Measurements from ENCODE around the gene STIM2. TPM values are rescaled to one million over a fixed set of nuclear protein-coding genes. Genes with fewer than 3 reads are reported as not detected.

The STIM2 gene
- total RNA-seq, 2 donors from 2014 or later: 23.2 to 24.5 TPM

GRCh38 chr4:27020603-27021002 is 160.0 kb downstream of the STIM2 start:
- Mint-ChIP-seq H3K27ac (no peak overlapping the region), H3K9me3 (no peaks in the 10 kb centered on the region), H3K27me3 (ENCODE audit: insufficient read depth) (no peaks in the 10 kb centered on the region), H3K4me1 (peaks cover 32% of the 10 kb centered on the region), H3K4me3 (no peak overlapping the region), H3K36me3 (ENCODE audit: low read depth) (peaks cover 36% of the 10 kb centered on the region)
- TF ChIP-seq CTCF (conservative IDR thresholded peaks at IDR 0.05): no peak
- no peak overlapping the region for H3K4me3 ChIP-seq (ENCODE audit: low read length)
- no peak overlapping the region for H3K9ac ChIP-seq (ENCODE audit: extremely low read depth, low read length, poor library complexity, severe bottlenecking)
- no peaks in the 10 kb centered on the region for H3K9me3 ChIP-seq (ENCODE audit: control insufficient read depth, low read length)
- no peaks in the 10 kb centered on the region for H3K36me3 ChIP-seq (ENCODE audit: control insufficient read depth, insufficient read depth, low read length)
- peaks cover 5% of the 10 kb centered on the region for H3K4me1 ChIP-seq (ENCODE audit: control insufficient read depth, insufficient read depth, low read length)
- H3K27me3 ChIP-seq (ENCODE audit: control insufficient read depth, insufficient read depth, low read length, poor library complexity, severe bottlenecking): no peaks in the 10 kb centered on the region
- no peak overlapping the region for H3K27ac ChIP-seq (ENCODE audit: low read depth, low read length)
- no peak for DNase-seq

GRCh38 chr4:27022963-27023362 is 162.3 kb downstream of the STIM2 start:
- H3K27ac ChIP-seq (ENCODE audit: low read depth, low read length): no peak overlapping the region
- H3K36me3 ChIP-seq (ENCODE audit: control insufficient read depth, insufficient read depth, low read length): no peaks in the 10 kb centered on the region
- H3K9me3 ChIP-seq (ENCODE audit: control insufficient read depth, low read length): no peaks in the 10 kb centered on the region
- no peak overlapping the region for H3K4me3 Mint-ChIP-seq
- no peak for DNase-seq
- 99 to 100% methylated on average over 1 to 3 of the region's 3 CpGs for WGBS, 2 experiments (ENCODE audit: insufficient coverage in 1 of 2, insufficient read length in 1 of 2)
- H3K4me1 Mint-ChIP-seq: peaks cover 11% of the 10 kb centered on the region
- no peak overlapping the region for H3K27ac Mint-ChIP-seq
- peaks cover 29% of the 10 kb centered on the region for H3K36me3 Mint-ChIP-seq (ENCODE audit: low read depth)
- no peaks in the 10 kb centered on the region for H3K27me3 Mint-ChIP-seq (ENCODE audit: insufficient read depth)
- no peaks in the 10 kb centered on the region for H3K9me3 Mint-ChIP-seq
- H3K4me1 ChIP-seq (ENCODE audit: control insufficient read depth, insufficient read depth, low read length): no peaks in the 10 kb centered on the region
- no peak overlapping the region for H3K4me3 ChIP-seq (ENCODE audit: low read length)
- no peak for TF ChIP-seq CTCF (conservative IDR thresholded peaks at IDR 0.05)
- H3K9ac ChIP-seq (ENCODE audit: extremely low read depth, low read length, poor library complexity, severe bottlenecking): no peak overlapping the region
- H3K27me3 ChIP-seq (ENCODE audit: control insufficient read depth, insufficient read depth, low read length, poor library complexity, severe bottlenecking): no peaks in the 10 kb centered on the region

GRCh38 chr4:27023366-27023765 is 162.7 kb downstream of the STIM2 start:
- H3K36me3 Mint-ChIP-seq (ENCODE audit: low read depth): peaks cover 25% of the 10 kb centered on the region
- 87 to 97% methylated on average over 3 to 4 of the region's 4 CpGs for WGBS, 2 experiments (ENCODE audit: insufficient coverage in 1 of 2, insufficient read length in 1 of 2)

More at GRCh38 chr4:27023366-27023765, 162.7 kb downstream of the STIM2 start:
- H3K9ac ChIP-seq (ENCODE audit: extremely low read depth, low read length, poor library complexity, severe bottlenecking): no peak overlapping the region
- H3K9me3 ChIP-seq (ENCODE audit: control insufficient read depth, low read length): no peaks in the 10 kb centered on the region
- H3K27me3 ChIP-seq (ENCODE audit: control insufficient read depth, insufficient read depth, low read length, poor library complexity, severe bottlenecking): no peaks in the 10 kb centered on the region
- Mint-ChIP-seq H3K27me3 (ENCODE audit: insufficient read depth) (no peaks in the 10 kb centered on the region), H3K4me3 (no peak overlapping the region), H3K9me3 (no peaks in the 10 kb centered on the region), H3K4me1 (peaks cover 11% of the 10 kb centered on the region), H3K27ac (no peak overlapping the region)
- no peak for DNase-seq
- H3K36me3 ChIP-seq (ENCODE audit: control insufficient read depth, insufficient read depth, low read length): no peaks in the 10 kb centered on the region
- H3K4me3 ChIP-seq (ENCODE audit: low read length): no peak overlapping the region
- no peaks in the 10 kb centered on the region for H3K4me1 ChIP-seq (ENCODE audit: control insufficient read depth, insufficient read depth, low read length)
- H3K27ac ChIP-seq (ENCODE audit: low read depth, low read length): no peak overlapping the region
- TF ChIP-seq CTCF (conservative IDR thresholded peaks at IDR 0.05): no peak
